Stromal cell of bone marrow (primary cell): ENCODE data around the gene IGFBPL1.

Experiments used
- DNase-seq: peaks from one replicate; pipeline ENCODE4 v3.0.0-alpha.2; 2012; ENCODE audit warnings: low read depth

IGFBPL1 gene

DNA sequence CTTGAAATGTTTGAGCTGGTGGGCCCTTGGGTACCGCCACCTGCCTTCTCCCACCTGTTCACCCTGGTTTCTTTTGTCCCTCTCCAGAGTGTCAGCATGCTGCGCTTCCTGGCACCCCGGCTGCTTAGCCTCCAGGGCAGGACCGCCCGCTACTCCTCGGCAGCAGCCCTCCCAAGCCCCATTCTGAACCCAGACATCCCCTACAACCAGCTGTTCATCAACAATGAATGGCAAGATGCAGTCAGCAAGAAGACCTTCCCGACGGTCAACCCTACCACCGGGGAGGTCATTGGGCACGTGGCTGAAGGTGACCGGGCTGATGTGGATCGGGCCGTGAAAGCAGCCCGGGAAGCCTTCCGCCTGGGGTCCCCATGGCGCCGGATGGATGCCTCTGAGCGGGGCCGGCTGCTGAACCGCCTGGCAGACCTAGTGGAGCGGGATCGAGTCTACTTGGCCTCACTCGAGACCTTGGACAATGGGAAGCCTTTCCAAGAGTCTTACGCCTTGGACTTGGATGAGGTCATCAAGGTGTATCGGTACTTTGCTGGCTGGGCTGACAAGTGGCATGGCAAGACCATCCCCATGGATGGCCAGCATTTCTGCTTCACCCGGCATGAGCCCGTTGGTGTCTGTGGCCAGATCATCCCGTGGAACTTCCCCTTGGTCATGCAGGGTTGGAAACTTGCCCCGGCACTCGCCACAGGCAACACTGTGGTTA is 28.4 kb downstream of the IGFBPL1 start:
- DNase-seq, result no peak

DNA sequence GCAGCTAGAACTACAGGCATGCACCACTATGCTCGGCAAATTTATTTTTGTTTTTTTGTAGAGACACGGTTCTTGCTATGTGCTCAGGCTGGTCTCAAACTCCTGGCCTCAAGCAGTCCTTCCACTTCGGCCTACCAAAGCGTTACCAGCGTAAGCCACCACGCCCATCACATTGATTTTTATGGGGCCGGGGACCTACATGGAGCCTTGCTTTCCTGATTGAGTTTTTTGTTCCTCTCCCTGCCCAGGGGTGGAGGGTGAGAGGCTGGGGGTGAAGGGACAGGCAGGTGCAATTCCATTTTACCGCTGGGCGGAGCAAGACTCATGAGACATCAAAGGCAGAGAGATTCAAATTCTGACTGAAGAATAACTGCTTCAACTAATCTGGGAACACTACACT is 29.8 kb downstream of the IGFBPL1 start:
- no peak for DNase-seq

DNA sequence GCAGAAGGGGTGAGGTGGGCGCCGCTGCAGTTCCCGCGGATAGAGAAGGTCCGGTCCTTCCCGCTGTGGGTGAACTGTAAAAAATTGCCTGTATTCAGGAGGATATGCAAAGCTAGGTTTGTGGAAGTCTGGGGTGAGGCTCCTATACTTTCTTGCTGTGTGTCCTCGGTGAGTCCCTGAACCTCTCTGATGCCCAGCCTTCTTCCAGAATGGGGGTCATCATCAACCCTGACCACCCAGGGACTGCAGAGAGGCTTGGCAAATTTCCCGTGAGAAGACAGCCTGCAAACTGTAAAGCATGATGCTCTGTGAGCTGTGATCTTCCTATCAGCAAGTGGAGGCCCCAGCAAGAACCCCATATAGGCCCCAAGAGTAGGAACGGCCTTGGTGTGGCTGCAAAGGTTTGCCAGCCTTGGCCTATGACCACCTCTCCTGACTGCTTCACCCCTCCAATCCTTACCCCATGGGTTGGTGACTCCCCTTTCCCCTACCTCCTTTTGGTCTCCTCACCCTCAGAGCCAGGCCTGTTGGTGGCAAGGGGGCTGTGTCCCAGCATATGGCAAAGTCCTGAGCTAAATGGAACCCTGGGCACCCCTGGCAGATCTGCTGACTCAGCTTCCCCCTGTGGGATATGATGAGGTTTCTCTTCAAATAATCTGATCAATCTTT is 31.0 kb downstream of the IGFBPL1 start:
- no peak for DNase-seq

DNA sequence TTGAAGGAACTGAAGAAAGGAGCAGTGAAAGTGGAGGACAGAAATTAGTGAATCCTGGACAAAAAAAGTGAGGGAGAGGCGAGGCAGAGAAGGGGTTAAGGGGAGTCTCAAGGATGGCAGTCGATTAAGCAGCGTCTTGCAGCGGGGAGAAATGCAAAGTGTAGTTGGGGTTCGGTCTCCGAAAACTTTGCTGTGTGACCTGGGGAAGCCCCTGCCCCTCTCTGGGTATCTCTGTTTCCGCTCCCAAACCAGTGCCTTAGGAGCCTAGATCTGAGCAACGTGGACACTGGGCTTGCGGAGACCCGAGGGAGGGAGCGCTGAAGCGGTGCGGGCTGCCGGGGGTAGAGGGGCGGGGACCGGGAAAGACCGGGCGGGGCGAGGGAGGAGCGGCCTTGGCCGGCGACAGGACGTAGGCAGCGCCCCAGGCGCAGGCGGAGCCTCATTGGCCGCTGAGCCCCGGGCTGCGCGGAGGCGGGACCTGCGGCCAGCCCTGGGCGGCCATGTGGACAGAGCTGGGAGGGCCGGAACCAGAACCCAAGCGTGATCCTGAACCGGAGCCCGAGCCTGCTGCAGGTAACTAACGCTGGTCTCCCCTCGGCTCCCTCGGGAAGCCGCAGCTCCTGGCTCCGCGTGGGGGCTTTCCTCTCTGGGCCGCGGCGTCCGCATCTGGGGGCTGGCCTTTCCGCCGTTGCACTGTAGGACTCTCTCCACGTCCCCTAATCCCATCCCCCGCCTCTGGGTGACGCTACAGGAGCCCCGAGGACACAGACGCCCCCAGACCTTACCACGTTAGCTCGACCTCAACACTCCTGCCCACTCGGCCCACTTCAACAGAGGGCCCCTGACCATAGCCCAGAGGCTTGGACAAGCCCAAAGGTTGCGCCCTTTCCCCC is 31.8 kb downstream of the IGFBPL1 start, which contains the start of gene ALDH1B1:
TSS of gene ALDH1B1 (plus strand) at position 468 of the 893 bp plus-strand sequence. CDS start 3,047 bp downstream, outside the sequence.
- peak; percentile 63 for DNase-seq

DNA sequence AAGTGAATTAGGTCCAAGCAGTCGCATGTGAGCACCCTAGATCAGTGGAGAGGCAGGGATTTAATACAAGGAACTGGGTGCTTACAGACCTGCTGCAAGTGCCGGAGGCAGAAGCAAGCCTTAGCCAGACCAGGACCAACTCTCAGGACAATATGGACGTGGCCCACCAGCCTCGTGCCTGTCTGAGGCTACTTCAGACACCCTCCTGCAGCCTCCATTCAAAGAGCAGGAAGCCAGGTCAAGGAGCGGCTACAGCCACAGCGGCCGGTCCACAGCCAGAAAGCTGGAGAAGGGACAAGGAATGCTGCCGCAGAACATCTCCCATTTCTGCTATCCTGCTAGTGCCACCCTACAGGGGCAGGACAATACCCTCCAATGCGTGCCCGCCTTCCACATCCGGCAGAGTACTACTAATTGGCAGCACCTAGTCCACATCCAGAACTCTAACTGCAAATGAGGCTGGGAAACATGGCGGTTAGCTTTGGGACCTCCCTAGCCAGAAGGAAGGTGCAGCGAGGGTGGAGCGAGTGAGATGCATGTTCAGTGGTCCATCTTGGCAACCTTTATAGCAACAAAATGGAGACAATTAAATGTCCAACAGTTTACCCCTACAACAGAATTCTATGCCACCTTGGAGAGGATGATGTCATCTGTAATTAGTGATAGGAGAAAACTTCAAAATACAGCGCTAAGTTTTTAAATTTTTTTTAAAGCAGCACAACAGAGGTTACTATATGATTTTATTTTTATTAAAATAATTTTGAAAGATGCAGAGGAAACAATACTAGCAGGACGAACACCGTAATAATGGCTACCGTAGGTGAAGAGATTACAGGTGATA is 32.8 kb downstream of the IGFBPL1 start:
- DNase-seq, result no peak

DNA sequence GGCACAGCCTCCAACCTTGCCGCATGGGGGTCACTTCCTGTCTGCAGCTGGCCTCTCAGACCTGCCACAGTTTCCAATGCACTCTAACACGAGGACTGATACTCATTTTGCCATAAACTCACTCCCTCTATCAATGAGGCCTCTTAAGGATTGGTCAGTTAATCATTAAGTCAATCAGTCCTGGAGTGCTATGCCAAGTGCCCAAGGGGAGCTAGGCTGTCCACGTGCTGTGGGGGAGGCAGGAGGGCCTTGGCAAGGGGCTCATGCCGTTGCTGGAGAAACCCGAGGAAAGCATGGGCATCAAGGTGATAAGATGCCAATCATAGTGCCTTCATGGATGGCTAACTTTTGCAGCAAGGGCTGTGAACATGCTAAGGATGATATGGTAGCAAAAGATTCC is 33.4 kb downstream of the IGFBPL1 start:
- DNase-seq, result no peak

DNA sequence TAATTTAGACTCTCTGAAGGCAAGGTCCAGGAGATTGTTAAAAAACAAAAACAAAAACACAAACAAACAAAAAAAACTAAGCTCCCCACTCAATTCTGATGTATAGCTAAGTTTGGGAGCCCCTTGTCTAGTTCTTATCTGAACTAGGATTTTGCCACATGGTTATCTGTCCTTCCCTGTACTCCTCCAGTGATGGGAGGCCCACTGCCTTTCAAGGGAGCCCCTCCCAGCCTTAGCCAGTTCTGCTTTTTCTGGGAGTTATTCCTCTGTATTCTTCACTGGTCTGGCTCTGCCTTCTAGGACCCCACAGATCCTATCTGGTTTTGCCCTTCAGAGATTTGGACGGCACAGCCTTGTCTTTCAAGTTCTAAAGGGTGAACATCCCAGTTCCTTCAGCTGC is 33.8 kb downstream of the IGFBPL1 start:
- no peak for DNase-seq

DNA sequence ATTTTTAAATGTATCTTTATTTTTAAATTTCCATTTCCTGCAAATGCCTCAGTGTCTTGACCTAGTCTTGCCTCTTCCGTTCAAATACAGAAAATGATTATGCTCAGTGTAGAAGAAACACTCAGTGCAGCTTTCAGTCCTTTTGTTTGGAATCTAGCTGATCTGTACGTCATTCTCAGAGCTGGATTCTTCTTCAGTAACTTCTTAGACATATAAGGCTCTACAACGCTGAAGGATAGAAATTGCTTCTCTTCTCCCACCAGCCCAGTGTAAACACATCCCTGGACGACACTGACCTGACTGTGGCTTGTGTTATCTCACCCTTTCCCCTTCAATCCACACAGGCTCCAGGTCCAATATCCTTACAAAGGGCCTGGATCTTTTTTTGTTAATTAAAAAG is 34.9 kb downstream of the IGFBPL1 start:
- DNase-seq, result peak; percentile 6

DNA sequence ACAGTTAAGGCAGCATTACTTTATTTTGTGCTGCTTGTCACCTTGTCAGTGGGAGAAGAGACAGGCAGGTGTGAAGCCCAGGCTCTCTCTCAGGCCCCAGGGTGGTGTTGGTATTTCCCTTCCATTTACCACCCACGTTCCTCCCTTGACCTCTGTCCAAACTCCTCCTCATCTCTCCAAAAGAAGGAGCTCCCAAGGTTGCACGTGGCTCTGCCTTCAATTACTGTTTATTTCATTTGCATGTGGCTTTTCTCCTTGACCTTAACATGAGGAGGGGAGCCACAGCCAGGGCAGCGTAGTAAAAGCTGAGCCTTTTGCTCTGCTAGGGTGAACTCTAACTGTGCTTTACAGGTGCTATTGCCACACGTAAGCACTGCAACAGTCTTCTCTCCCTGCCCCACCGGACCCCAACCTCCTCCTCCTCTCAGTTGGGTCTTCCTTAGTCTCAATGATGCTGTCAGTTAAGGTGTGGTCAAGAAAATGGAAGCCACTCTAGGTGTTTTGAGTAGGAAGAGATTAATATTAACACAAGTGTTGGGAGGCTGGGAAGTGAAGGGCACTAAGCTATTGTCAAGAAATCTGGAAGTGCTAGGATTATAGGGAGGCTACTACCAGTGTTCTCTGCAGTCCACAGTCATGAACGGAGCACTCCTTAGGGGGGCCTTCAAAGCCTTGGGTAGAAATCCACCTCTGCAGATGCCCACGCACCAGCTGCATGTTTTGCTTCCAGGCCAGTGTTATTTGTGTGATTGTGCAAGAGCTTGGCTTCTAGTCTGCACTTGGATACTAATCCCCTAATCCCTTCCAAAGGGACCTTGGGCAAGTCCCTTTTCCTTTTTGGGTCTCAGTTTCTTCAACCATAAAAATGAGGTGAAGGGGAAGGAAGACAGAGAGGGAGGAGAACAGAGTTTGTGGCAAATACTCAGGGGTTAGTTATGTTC is 35.7 kb downstream of the IGFBPL1 start:
- DNase-seq, result peak; percentile 18

DNA sequence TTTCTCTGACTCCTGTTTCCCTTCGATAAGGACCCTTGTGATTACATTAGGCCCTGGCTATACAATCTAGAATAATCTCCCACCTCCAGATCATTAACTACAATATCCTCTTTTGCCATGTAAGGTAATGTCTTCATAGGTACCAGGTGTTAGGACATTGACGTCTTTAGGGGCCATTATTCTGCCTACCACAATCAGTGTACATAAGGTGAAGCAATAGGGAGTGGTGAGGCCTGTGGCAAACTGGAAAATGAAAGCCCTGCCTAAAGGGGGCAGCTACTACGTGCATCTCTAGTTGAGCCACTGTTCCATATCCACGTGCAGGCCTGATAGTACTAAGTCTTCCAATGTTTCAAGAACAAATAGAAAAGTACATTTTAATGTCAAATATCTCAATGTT is 36.5 kb downstream of the IGFBPL1 start:
- DNase-seq, result no peak

DNA sequence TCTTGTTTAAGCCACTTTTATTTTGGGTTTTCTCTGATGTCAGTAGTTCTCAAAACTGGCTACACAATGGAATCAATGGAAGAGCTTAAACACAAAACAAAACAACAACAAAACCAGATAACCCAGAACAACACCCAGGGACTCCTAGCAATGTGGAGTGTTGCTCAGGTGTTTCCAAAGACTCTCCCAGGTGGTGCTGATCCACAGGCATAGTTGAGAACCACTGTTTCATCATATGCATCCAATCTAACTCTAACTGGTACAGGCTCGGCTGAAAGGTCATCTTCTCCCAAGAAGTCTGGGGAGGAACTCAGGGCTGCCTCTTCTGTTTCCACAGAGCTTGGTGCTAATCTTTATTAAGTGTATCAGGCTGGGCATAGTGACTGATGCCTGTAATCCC is 37.2 kb downstream of the IGFBPL1 start:
- DNase-seq, result no peak

DNA sequence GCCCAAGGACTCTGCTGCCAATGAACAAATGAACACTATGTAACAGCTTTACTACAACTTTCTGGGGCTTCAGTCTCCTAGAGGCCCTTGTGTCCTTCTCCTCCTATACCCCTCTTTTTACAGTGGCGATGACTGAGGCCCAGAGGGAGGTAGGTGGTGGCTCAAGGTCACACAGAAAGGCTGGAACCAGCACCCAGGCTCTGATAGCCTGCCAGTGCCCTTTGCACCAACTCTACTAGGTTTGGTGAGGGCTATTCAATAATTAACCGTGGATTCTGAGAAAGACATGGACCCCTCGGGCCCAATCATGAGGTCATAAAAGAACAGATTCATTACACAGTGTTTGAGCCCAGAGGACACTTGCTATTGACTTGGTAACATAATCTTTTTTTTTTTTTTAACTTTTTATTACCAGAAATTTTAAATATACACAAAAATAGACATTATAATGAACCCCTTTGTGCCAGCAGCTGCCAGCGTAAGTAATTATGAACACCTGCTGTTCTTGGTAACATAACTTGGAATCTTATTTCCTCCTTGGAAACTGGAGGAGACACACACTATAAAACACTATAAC is 37.8 kb downstream of the IGFBPL1 start:
- no peak for DNase-seq

DNA sequence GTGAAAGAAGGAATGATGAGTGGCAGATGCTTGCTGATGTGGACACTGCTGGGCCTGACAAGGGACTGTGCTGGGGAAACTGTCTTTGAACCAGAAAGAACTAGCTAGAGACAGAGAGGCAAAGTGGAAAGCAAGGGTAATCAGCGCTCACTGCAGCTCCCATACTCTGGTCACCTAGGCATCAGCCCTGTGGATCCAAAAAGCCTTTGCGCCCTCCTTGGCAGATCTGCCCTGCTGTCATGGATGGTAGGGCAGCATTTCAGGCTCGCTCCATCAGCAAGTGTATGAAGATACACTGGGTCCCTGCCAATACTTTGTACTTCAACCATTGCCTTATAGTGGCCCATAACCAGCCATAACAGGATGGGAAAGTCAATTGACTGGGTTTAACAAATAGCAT is 38.4 kb downstream of the IGFBPL1 start:
- DNase-seq, result no peak

DNA sequence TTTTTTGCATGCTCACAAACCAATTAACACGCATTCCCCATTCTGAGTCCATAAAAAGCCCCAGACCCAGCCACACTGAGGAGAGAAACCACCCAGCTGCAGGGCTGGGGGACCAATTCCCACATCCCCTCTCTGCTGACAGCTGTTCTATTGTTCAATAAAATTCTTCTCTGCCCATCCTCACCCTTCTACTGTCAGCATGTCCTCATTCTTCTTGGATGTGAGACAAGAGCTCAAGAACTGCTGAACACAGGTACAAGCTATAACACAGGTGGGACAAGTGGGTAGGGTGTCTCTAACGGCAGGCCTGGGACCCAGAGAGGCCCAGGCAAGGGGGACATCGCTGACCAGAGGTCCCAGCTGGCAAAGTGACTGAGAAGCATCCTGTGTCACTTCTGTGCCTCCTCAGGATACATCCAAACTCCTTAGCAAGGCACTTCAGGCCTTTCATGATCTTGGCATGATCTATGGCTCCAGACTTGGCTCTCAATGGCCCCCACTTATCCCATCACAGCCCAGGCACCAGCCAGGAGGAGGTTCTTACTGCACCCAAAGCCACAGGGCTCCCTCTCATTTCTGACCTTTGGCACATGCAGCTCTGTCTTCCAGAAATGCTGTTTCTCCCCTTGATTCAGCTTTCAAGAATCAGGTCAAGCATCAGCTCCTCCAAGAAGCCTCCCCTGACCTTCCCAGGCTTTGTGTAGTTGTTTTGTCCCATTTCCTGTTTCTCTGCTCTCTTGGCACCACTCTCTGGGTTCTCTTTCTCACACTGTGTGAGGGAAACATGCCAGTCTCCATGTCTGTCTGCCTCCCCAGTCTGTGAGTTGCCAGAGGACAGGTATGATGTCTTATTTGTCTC is 39.0 kb downstream of the IGFBPL1 start:
- DNase-seq, result no peak

DNA sequence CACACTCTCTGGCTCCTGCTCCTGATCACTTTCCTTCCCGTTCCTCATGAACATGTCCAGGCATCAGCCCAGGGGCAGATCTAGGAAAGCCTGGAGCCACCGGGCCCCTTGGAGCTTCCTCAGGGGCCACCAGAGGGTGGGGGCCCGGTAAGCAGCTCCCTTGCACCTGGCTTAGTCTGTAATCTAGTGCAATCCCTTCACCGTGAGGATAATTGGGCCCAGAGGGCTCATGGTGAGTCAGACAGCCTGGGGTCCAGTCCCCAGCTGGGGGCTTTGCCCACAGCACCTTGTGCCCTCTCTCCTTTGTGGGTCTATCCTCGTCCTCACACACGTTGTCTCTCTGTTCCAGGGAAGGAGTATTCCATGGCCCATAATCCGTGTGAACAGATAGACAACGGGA is 42.1 kb downstream of the IGFBPL1 start:
- no peak for DNase-seq

DNA sequence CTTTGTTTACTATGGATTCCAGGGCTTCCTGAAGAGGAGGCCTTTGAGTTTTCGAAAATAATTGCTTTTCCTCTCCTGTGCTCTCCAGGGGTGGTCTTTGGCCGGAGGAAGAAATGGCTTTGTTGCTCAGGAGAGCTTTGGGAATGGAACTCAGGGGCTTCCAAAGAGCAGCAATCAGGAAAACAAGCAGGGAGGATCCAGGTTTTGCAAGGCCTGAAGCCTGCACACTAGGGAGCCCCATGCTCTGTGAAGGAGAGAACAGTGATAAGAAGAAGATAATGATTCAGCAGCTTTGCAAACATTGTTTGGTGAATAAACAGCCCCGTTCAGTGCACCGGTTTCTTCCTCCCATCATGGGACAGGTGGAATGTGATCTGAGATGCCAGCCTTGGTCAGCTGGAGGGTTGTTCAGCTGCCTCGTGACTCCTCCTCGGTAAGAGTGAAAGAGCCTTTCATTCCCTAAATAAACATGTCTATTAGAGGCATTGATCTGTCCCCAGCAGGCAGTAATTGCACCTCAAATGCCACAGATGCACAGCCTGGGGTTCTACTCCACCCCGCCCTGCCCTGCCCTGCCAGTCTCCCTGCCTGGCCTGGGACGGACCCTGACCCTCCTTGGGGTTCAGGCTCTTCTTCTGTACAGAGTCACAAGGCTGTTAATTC is 43.3 kb downstream of the IGFBPL1 start:
- DNase-seq, result no peak

DNA sequence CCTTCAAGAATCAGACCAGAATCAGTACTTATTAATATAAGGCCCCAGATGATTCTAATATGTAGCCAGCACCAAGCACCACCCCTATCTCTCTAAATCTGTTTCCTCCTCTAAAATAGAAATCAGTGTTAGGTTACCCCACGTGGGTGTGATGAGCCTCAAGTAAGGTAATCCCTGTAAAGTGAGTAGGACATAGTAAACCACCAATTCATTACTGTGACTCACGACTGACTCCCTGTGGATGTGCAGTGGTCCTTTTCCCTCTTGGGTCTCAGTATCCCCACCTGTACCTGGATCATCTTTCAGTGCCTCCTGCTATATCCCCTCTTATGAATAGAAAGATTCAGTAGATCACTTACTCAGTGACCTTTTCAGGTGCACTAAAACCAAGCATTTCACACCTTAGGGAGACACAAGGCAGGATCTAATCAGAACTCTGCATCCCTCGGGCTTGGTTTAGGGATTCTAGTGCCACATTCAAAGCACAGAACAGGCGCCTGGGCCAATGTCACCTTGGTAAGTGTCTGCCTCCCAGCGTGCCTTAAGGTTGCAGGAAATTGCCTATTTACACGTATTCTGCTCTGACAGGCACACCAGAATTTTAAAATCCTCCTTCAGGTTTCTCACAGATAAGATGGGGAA is 43.9 kb downstream of the IGFBPL1 start:
- no peak for DNase-seq
